Panc1 (cell line): ENCODE results near the gene SPATA46. TPM values are rescaled to one million over a fixed set of nuclear protein-coding genes. Genes with fewer than 3 reads are reported as not detected.

ENCODE experiments used
- ATAC-seq: fragments of 200-7000 bp; cut with Tn5 transposase; 2 replicates; pipeline ENCODE4 v1.9.1; 2020; ENCODE audit warnings: mild to moderate bottlenecking, moderate library complexity
- BruUV-seq: library from RNA; stranded (reverse); fragments of 400-500 nt; replicated peaks from 2 replicates; lab custom pipeline; 2021; lab: Mats Ljungman, UMichigan
- CTCF ChIA-PET: fragments of 300-600 bp; sonication (Branson Sonifier 250); formaldehyde crosslinking; loops from one replicate; lab custom pipeline; 2022; ENCODE audit warnings: antibody characterized with exemption; lab: Charles Lee
- POLR2A ChIA-PET: fragments of 300-600 bp; sonication (Branson Sonifier 250); formaldehyde crosslinking; loops from one replicate; lab custom pipeline; 2022; ENCODE audit warnings: antibody characterized with exemption; lab: Charles Lee
- DNase-seq: peaks from one replicate; pipeline ENCODE4 v3.0.0-alpha.2; 2010; ENCODE audit warnings: low read depth, low spot score
- H3K27ac ChIP-seq: 2 replicates; pipeline ENCODE4 v1.5.1; 2011; ENCODE audit warnings: mild to moderate bottlenecking, low read length, inconsistent platforms
- H3K27me3 ChIP-seq: fragments of 200-500 bp; sonication (Bioruptor generic); 2 replicates; pipeline ENCODE4 v1.6.0; 2014; ENCODE audit warnings: low read length, inconsistent platforms; ENCODE audit not compliant: control insufficient read depth, insufficient read depth
- H3K36me3 ChIP-seq: fragments of 200-500 bp; sonication (Bioruptor generic); 2 replicates; pipeline ENCODE4 v1.5.1; 2014; ENCODE audit warnings: inconsistent platforms, mild to moderate bottlenecking, low read length, moderate library complexity; ENCODE audit not compliant: control insufficient read depth, insufficient read depth
- H3K4me1 ChIP-seq: 2 replicates; pipeline ENCODE4 v1.5.1; 2011; ENCODE audit warnings: inconsistent platforms, mild to moderate bottlenecking, low read length, moderate library complexity; ENCODE audit not compliant: control insufficient read depth, insufficient read depth
- H3K4me3 ChIP-seq, 2 experiments: 2 replicates each; pipeline ENCODE4 v1.5.1; 2011 to 2012; ENCODE audit warnings: low read depth in 2 of 2, low read length in 2 of 2, mild to moderate bottlenecking in 2 of 2, inconsistent platforms in 1 of 2, moderate library complexity in 1 of 2
- H3K9me3 ChIP-seq: fragments of 200-500 bp; sonication (Bioruptor generic); 2 replicates; pipeline ENCODE4 v1.5.1; 2014; ENCODE audit warnings: low read depth, mild to moderate bottlenecking, inconsistent platforms, low read length, moderate library complexity; ENCODE audit not compliant: control insufficient read depth, insufficient read depth
- CTCF ChIP-seq: fragments of 450-650 bp; IDR thresholded peaks from 2 replicates; pipeline ENCODE4 v1.5.1; 2017; ENCODE audit warnings: mild to moderate bottlenecking
- POLR2AphosphoS5 ChIP-seq: IDR thresholded peaks from 2 replicates; pipeline ENCODE4 v1.6.1; 2012; ENCODE audit warnings: mild to moderate bottlenecking, low read depth, low read length, moderate library complexity
- REST ChIP-seq, 2 experiments: IDR thresholded peaks; 2 replicates each; pipeline ENCODE4 v1.6.1; 2011 to 2012; ENCODE audit warnings: low read depth in 2 of 2, control low read depth in 1 of 2, low read length in 1 of 2, mild to moderate bottlenecking in 1 of 2, moderate library complexity in 1 of 2; ENCODE audit not compliant: insufficient read depth in 1 of 2
- SIN3A ChIP-seq: IDR thresholded peaks from 2 replicates; pipeline ENCODE4 v1.6.1; 2012; ENCODE audit warnings: low read depth, mild to moderate bottlenecking, low read length, moderate library complexity, borderline replicate concordance; ENCODE audit not compliant: insufficient read depth
- TCF7L2 ChIP-seq: IDR thresholded peaks from 2 replicates; pipeline ENCODE4 v1.6.1; 2011; ENCODE audit warnings: mild to moderate bottlenecking, low read depth, low read length, inconsistent platforms
- in situ Hi-C: cut with HindIII; loops from 2 replicates; pipeline ENCODE4 v1.10.0; 2016; ENCODE audit warnings: low sequenced_read_pairs, low pct_unique_long_range_greater_than_20kb
- intact Hi-C: fragments of 100-400 bp; cut with micrococcal nuclease; formaldehyde crosslinking; loops from one replicate; pipeline ENCODE4 v1.10.0; 2022; ENCODE audit not compliant: unreplicated experiment
- total RNA-seq: library from RNA; stranded (reverse); gene quantifications from one replicate; pipeline ENCODE4 v1.2.1, GENCODE V29; 2021; ENCODE audit not compliant: unreplicated experiment

Gene SPATA46
- total RNA-seq, 1 experiment from 2014 or later = not detected

- ATAC-seq = peak; percentile 92
- BruUV-seq = no TSS peak
- Histone ChIP-seq H3K4me3 (no peak overlapping the region), H3K27me3 (no peaks in the 10 kb centered on the region), H3K36me3 (peaks cover 6% of the 10 kb centered on the region; the same call in 1 of the 2 replicates), H3K27ac (peak overlapping the region; percentile 97), H3K9me3 (no peaks in the 10 kb centered on the region), H3K4me1 (peaks cover 48% of the 10 kb centered on the region)
- DNase-seq = peak; percentile 66
- in situ Hi-C loops (no loop called here), intact Hi-C loops (no loop called here)
- ChIA-PET CTCF (interaction anchor here (0.7 kb wide), 1 partner anchor 512 kb away, joined by 3 read pairs; no protein-coding TSS in a partner anchor), POLR2A (interaction anchor here (0.6 kb wide), 1 partner anchor 256 kb away, joined by 6 read pairs; no protein-coding TSS in a partner anchor)
- TF ChIP-seq CTCF (no peak), SIN3A (0 out of 2 replicates have a peak, but pooled peaks have one; percentile 34), TCF7L2 (peak; percentile 97), POLR2AphosphoS5 (peak; percentile 48; the same call in 1 of the 2 replicates), REST (IDR thresholded peaks at IDR 0.05; ENCODE audit: insufficient read depth in 1 of 2, low read depth in 2 of 2, low read length in 1 of 2) (no peak)
These were observed 26.9 kb downstream of the SPATA46 start for GRCh38 chr1:162349635-162350330.

GRCh38 chr1:162347281-162347680 is 29.4 kb downstream of the SPATA46 start:
- Histone ChIP-seq H3K9me3 (no peaks in the 10 kb centered on the region), H3K4me3 (no peak overlapping the region), H3K36me3 (peaks cover 9% of the 10 kb centered on the region; the same call in 1 of the 2 replicates), H3K27ac (peak overlapping the region; percentile 97), H3K27me3 (no peaks in the 10 kb centered on the region), H3K4me1 (peaks cover 48% of the 10 kb centered on the region)
- ATAC-seq (no peak), DNase-seq (no peak)
- in situ Hi-C loops = no loop called here
- intact Hi-C loops = no loop called here
- ChIA-PET CTCF (interaction anchor here (0.7 kb wide), 1 partner anchor 71 kb away, joined by 3 read pairs; no protein-coding TSS in a partner anchor), POLR2A (interaction anchor here (0.7 kb wide), 1 partner anchor 61 kb away, joined by 3 read pairs; no protein-coding TSS in a partner anchor)
- no TSS peak for BruUV-seq
- TF ChIP-seq TCF7L2 = peak; percentile 71
- TF ChIP-seq REST (IDR thresholded peaks at IDR 0.05; ENCODE audit: insufficient read depth in 1 of 2, low read depth in 2 of 2, low read length in 1 of 2) = no peak
